ENCODE measurements around the gene ITIH4. TPM values are rescaled to one million over a fixed set of nuclear protein-coding genes. Genes with fewer than 3 reads are reported as not detected.

Gene ITIH4
- polyA plus RNA-seq, 1 of the 3 experiments (the other 2 are of a cell fraction) = 2.0 TPM

GRCh38 chr3:52781741-52782140, 48.7 kb downstream of the ITIH4 start:
- Histone ChIP-seq H3K27me3 (ENCODE audit: insufficient read depth) (peaks cover 13% of the 10 kb centered on the region; the same call in 1 of the 2 replicates), H3F3A (replicated peaks; ENCODE audit: insufficient read depth) (no peaks in the 10 kb centered on the region)
- CTCF ChIA-PET = no interaction called here

More at GRCh38 chr3:52781741-52782140, 48.7 kb downstream of the ITIH4 start:
- WGBS (ENCODE audit: low lambda C conversion rate) = 28% methylated on average over 12 of the region's 13 CpGs
- Histone ChIP-seq H3K36me3 (replicated peaks in 1 of 2; ENCODE audit: control insufficient read depth in 1 of 2, insufficient read depth in 2 of 2, low read length in 1 of 2) (no peaks in the 10 kb centered on the region), H3K9ac (no peak overlapping the region), H3K4me1 (ENCODE audit: control insufficient read depth in 1 of 2, insufficient read depth in 2 of 2, low read depth in 1 of 2, low read length in 1 of 2) (no peaks in the 10 kb centered on the region; a peak in 1 of 4 replicates), H4K20me1 (ENCODE audit: insufficient read depth) (no peaks in the 10 kb centered on the region), H3K9me3 (no peaks in the 10 kb centered on the region), H3K27ac (ENCODE audit: low read depth in 2 of 2, low read length in 1 of 2) (no peak overlapping the region), H3K4me2 (no peak overlapping the region), H2AFZ (ENCODE audit: low read depth) (no peak overlapping the region), H3K4me3 (ENCODE audit: low read depth in 2 of 2, low read length in 1 of 2) (no peak overlapping the region), H3K9me2 (no peaks in the 10 kb centered on the region), H3K79me2 (ENCODE audit: insufficient read depth) (no peaks in the 10 kb centered on the region)
- TF ChIP-seq NFIC (IDR thresholded peaks at IDR 0.05; ENCODE audit: borderline replicate concordance) (no peak), POLR2AphosphoS5 (IDR thresholded peaks at IDR 0.05; ENCODE audit: low read depth, low read length) (no peak), PBX3 (IDR thresholded peaks at IDR 0.05) (no peak), TCF12 (IDR thresholded peaks at IDR 0.05) (no peak), USF2 (IDR thresholded peaks at IDR 0.05; ENCODE audit: borderline replicate concordance, low read depth, low read length) (no peak), FOSL2 (IDR thresholded peaks at IDR 0.05; ENCODE audit: borderline replicate concordance, low read depth) (no peak), RAD21 (IDR thresholded peaks at IDR 0.05; ENCODE audit: low read length) (no peak), RFX5 (IDR thresholded peaks at IDR 0.05; ENCODE audit: low read length) (no peak), MAX (IDR thresholded peaks at IDR 0.05; ENCODE audit: low read depth) (no peak), RXRA (IDR thresholded peaks at IDR 0.05; ENCODE audit: borderline replicate concordance, low read depth) (no peak), CHD2 (IDR thresholded peaks at IDR 0.05; ENCODE audit: low read length, partially characterized antibody) (no peak), FOXM1 (IDR thresholded peaks at IDR 0.05; ENCODE audit: low read depth) (no peak), IRF3 (IDR thresholded peaks at IDR 0.05; ENCODE audit: low read depth, low read length) (no peak), SIN3A (IDR thresholded peaks at IDR 0.05; ENCODE audit: borderline replicate concordance, low read depth, low read length) (no peak), JUND (IDR thresholded peaks at IDR 0.05) (no peak), YY1 (IDR thresholded peaks at IDR 0.05; ENCODE audit: low read depth) (no peak), MXI1 (IDR thresholded peaks at IDR 0.05; ENCODE audit: low read depth, low read length) (no peak), GABPA (IDR thresholded peaks at IDR 0.05; ENCODE audit: low read depth) (no peak), TAF1 (IDR thresholded peaks at IDR 0.05; ENCODE audit: borderline replicate concordance, low read depth, low read length) (no peak), CTCF (IDR thresholded peaks at IDR 0.05) (no peak)
- POLR2A ChIA-PET = no interaction called here
- no peak for DNase-seq

Measured in SK-N-SH (cell line).